Measurements from ENCODE around the gene PPM1A. TPM values are rescaled to one million over a fixed set of nuclear protein-coding genes. Genes with fewer than 3 reads are reported as not detected.

Gene PPM1A
- total RNA-seq, 1 experiment from 2014 or later = 41.7 TPM

DNA sequence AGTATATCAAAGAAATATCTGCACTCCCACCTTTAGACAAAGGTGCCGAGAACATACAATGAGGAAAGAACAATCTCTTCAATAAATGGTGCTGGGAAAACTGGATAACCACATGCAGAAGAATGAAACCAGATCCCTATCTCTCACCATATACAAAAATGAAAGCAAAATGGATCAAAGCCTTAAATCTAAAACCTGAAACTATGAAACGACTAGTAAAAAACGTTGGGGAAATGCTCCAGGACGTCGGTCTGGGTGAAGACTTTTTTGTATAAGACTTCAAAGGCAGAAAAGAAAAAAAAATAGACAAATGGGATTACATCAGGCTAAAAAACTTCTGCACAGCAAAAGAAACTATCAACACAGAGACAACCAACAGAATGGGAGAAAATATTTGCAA, 83.8 kb downstream of the PPM1A start:
- no peak overlapping the region for H2BK5ac ChIP-seq (ENCODE audit: insufficient read length, low read length)
- H3K9ac ChIP-seq (ENCODE audit: extremely low read depth, insufficient read length, low read length) = no peak overlapping the region
- Mint-ChIP-seq H3K4me3 (no peak overlapping the region), H3K9me3 (no peaks in the 10 kb centered on the region; a peak in 1 of 5 replicates), H3K27me3 (ENCODE audit: low read depth) (peaks cover 8% of the 10 kb centered on the region), H3K4me1 (peaks cover 18 to 20% of the 10 kb centered on the region in 2 experiments), H3K27ac (no peak overlapping the region), H3K36me3 (ENCODE audit: insufficient read depth in 1 of 3, low read depth in 3 of 3) (no peaks in the 10 kb centered on the region; a peak in 1 of 7 replicates)
- peaks cover 5% of the 10 kb centered on the region; the same call in 1 of the 2 replicates for H3K4me1 ChIP-seq (ENCODE audit: insufficient read depth, low read length)
- H3K23ac ChIP-seq (ENCODE audit: insufficient read length, low read depth, low read length) = no peak overlapping the region
- no peak for DNase-seq
- no peak overlapping the region for H2AFZ ChIP-seq (ENCODE audit: low read length)
- H4K8ac ChIP-seq (replicated peaks; ENCODE audit: insufficient read length, low read depth, low read length) = no peak overlapping the region
- H2BK120ac ChIP-seq (ENCODE audit: low read depth, low read length, poor library complexity, severe bottlenecking) = no peak overlapping the region
- H2BK15ac ChIP-seq (ENCODE audit: low read depth, low read length) = no peak overlapping the region
- H2BK12ac ChIP-seq (ENCODE audit: insufficient read length, low read depth, low read length) = no peak overlapping the region
- peaks cover 6% of the 10 kb centered on the region for H3K23me2 ChIP-seq (ENCODE audit: insufficient read length, low read depth, low read length, poor library complexity, severe bottlenecking)
- H2AK5ac ChIP-seq (ENCODE audit: insufficient read length, low read length) = no peak overlapping the region
- no peak overlapping the region for H3K27ac ChIP-seq (ENCODE audit: insufficient read length, low read depth, low read length)
- TF ChIP-seq, protein P1, sequence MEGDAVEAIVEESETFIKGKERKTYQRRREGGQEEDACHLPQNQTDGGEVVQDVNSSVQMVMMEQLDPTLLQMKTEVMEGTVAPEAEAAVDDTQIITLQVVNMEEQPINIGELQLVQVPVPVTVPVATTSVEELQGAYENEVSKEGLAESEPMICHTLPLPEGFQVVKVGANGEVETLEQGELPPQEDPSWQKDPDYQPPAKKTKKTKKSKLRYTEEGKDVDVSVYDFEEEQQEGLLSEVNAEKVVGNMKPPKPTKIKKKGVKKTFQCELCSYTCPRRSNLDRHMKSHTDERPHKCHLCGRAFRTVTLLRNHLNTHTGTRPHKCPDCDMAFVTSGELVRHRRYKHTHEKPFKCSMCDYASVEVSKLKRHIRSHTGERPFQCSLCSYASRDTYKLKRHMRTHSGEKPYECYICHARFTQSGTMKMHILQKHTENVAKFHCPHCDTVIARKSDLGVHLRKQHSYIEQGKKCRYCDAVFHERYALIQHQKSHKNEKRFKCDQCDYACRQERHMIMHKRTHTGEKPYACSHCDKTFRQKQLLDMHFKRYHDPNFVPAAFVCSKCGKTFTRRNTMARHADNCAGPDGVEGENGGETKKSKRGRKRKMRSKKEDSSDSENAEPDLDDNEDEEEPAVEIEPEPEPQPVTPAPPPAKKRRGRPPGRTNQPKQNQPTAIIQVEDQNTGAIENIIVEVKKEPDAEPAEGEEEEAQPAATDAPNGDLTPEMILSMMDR (conservative IDR thresholded peaks at IDR 0.05) = no peak
- H3K18ac ChIP-seq (ENCODE audit: insufficient read length, low read depth, low read length) = no peak overlapping the region
- H4K20me1 ChIP-seq (ENCODE audit: control insufficient read depth, insufficient read depth, insufficient read length) = no peaks in the 10 kb centered on the region
- H3K79me1 ChIP-seq (ENCODE audit: insufficient read depth, low read depth, low read length, poor library complexity, severe bottlenecking) = no peaks in the 10 kb centered on the region
- no peak overlapping the region for H2BK20ac ChIP-seq (ENCODE audit: low read depth, low read length, poor library complexity, severe bottlenecking)
- H3K4me2 ChIP-seq (ENCODE audit: insufficient read depth, insufficient read length, low read length) = no peak overlapping the region
- no CpG with 5 or more reads among the region's 5 CpGs for WGBS (ENCODE audit: extremely low coverage, insufficient read length, low lambda C conversion rate)
- H3K56ac ChIP-seq (ENCODE audit: insufficient read length, low read depth, low read length) = no peak overlapping the region
- no peaks in the 10 kb centered on the region for H3K79me2 ChIP-seq (ENCODE audit: insufficient read depth, low read length)
- no peaks in the 10 kb centered on the region for H3K27me3 ChIP-seq (ENCODE audit: insufficient read depth, low read length)
- no peak overlapping the region for H3K4ac ChIP-seq (ENCODE audit: low read depth, low read length)
- no peak overlapping the region for H3T11ph ChIP-seq (ENCODE audit: low read length)
- H3K9me3 ChIP-seq (ENCODE audit: control insufficient read depth, low read depth, low read length) = no peaks in the 10 kb centered on the region
- no peak overlapping the region for H4K91ac ChIP-seq (ENCODE audit: insufficient read length, low read depth, low read length)
- no peak overlapping the region for H4K5ac ChIP-seq (ENCODE audit: insufficient read length, low read depth, low read length)
- H3K14ac ChIP-seq (ENCODE audit: insufficient read depth, low read length) = no peak overlapping the region

Data from H9 (cell line).